Nephron (organoid): ENCODE measurements around the gene MIA2.

ENCODE experiments used
- H3K27ac Mint-ChIP-seq, 3 experiments: 2 replicates each; pipeline ENCODE4 v1.8.0; 2020; ENCODE audit warnings: mixed read lengths in 3 of 3, mild to moderate bottlenecking in 2 of 3, moderate library complexity in 1 of 3
- H3K27me3 Mint-ChIP-seq: 2 replicates; pipeline ENCODE4 v1.8.0; 2021; ENCODE audit warnings: low read depth, mild to moderate bottlenecking, moderate library complexity, mixed read lengths
- H3K36me3 Mint-ChIP-seq: 2 replicates; pipeline ENCODE4 v1.8.0; 2020; ENCODE audit warnings: low read depth, mixed read lengths
- H3K4me1 Mint-ChIP-seq: 2 replicates; pipeline ENCODE4 v1.8.0; 2020; ENCODE audit warnings: mixed read lengths
- H3K4me3 Mint-ChIP-seq, 3 experiments: 2 replicates each; pipeline ENCODE4 v1.8.0; 2020; ENCODE audit warnings: mild to moderate bottlenecking in 3 of 3, mixed read lengths in 3 of 3, moderate library complexity in 2 of 3
- H3K9me3 Mint-ChIP-seq: 2 replicates; pipeline ENCODE4 v1.8.0; 2020; ENCODE audit warnings: mixed read lengths
- TF ChIP-seq, protein P1 (sequence below), 3 experiments: fragments of 200-600 bp; sonication (generic); IDR thresholded peaks; one replicate each; pipeline ENCODE4 v1.5.0; 2021; ENCODE audit warnings: antibody characterized with exemption in 3 of 3; ENCODE audit not compliant: unreplicated experiment in 3 of 3

MIA2 gene

DNA sequence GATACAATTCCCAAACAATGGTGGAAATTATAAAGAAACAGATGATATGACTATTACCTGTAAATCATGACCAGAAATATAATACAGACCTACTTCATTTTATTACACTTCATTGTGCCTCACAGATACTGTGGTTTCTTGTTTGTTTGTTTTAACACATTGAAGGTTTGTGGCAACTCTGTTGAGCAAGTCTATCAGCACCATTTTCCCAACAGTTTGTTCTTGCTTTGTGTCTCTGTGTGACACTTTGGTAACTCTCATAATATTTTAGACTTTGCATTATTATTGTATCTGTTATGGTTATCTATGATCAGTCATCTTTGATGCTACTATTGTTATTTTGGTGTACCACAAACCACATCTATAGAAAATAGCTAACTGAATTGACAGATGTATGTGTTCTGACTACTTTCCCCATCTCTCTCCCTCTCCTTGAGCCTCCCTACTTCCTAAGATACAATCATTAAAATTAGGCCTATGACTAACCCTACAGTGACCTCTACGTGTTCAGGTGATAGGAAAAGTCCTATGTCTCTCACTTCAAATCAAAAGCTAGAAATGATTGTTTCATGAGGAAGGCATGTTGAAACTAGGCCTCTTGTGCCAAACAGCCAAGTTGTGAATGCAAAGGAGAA lies 149.4 kb downstream of the MIA2 start:
- TF ChIP-seq, protein P1, sequence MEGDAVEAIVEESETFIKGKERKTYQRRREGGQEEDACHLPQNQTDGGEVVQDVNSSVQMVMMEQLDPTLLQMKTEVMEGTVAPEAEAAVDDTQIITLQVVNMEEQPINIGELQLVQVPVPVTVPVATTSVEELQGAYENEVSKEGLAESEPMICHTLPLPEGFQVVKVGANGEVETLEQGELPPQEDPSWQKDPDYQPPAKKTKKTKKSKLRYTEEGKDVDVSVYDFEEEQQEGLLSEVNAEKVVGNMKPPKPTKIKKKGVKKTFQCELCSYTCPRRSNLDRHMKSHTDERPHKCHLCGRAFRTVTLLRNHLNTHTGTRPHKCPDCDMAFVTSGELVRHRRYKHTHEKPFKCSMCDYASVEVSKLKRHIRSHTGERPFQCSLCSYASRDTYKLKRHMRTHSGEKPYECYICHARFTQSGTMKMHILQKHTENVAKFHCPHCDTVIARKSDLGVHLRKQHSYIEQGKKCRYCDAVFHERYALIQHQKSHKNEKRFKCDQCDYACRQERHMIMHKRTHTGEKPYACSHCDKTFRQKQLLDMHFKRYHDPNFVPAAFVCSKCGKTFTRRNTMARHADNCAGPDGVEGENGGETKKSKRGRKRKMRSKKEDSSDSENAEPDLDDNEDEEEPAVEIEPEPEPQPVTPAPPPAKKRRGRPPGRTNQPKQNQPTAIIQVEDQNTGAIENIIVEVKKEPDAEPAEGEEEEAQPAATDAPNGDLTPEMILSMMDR (IDR thresholded peaks at IDR 0.05; ENCODE audit: unreplicated experiment in 3 of 3), result no peak
- H3K36me3 Mint-ChIP-seq, result peaks cover 18% of the 10 kb centered on the region
- no peak overlapping the region for H3K4me3 Mint-ChIP-seq
- no peaks in the 10 kb centered on the region for H3K4me1 Mint-ChIP-seq
- H3K9me3 Mint-ChIP-seq, result no peaks in the 10 kb centered on the region
- H3K27ac Mint-ChIP-seq, result no peak overlapping the region
- no peaks in the 10 kb centered on the region for H3K27me3 Mint-ChIP-seq

DNA sequence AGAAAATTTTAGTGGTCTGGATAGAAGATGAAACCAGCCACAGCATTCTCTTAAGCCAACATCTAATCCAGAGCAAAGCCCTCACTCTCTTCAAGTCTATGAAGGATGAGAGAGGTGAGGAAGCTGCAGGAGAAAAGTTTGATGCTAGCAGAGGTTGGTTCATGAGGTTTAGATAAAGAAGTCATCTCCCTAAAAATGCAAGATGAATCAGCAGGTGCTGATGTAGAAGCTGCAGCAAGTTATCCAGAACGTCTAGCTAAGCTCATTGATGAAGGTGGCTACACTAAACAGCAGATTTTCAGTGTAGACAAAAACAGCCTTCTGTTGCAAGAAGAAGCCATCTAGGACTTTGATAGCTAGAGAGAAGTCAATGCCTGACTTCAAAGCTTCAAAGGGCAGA lies 150.0 kb downstream of the MIA2 start:
- peaks cover 24% of the 10 kb centered on the region for H3K36me3 Mint-ChIP-seq
- TF ChIP-seq, protein P1 (IDR thresholded peaks at IDR 0.05; ENCODE audit: unreplicated experiment in 3 of 3), result no peak
- no peaks in the 10 kb centered on the region for H3K4me1 Mint-ChIP-seq

DNA sequence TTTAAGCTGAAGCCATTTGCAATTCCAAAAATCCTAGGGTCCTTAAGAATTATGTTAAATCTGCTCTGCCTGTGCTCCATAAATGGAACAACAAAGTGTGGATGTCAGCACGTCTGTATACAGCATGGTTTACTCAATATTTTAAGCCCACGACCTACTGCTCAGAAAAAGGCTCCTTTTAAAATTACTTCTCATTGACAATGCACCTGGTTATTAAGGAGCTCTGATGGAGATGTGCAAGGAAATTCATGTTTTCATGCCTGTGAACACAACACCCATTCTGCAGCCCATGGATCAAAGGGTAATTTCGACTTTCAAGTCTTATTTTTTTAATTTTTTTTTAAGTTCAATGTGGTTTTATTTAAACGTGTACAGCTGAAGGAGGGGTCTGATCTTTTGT lies 150.5 kb downstream of the MIA2 start:
- H3K36me3 Mint-ChIP-seq, result peaks cover 25% of the 10 kb centered on the region
- no peaks in the 10 kb centered on the region for H3K27me3 Mint-ChIP-seq
- no peak overlapping the region for H3K27ac Mint-ChIP-seq
- H3K4me1 Mint-ChIP-seq, result no peaks in the 10 kb centered on the region
- no peak overlapping the region for H3K4me3 Mint-ChIP-seq
- H3K9me3 Mint-ChIP-seq, result no peaks in the 10 kb centered on the region
- TF ChIP-seq, protein P1 (IDR thresholded peaks at IDR 0.05; ENCODE audit: unreplicated experiment in 3 of 3), result no peak

More for the DNA sequence above, 150.0 kb downstream of the MIA2 start:
- H3K27me3 Mint-ChIP-seq, result no peaks in the 10 kb centered on the region
- H3K4me3 Mint-ChIP-seq, result no peak overlapping the region
- H3K9me3 Mint-ChIP-seq, result no peaks in the 10 kb centered on the region
- H3K27ac Mint-ChIP-seq, result no peak overlapping the region

DNA sequence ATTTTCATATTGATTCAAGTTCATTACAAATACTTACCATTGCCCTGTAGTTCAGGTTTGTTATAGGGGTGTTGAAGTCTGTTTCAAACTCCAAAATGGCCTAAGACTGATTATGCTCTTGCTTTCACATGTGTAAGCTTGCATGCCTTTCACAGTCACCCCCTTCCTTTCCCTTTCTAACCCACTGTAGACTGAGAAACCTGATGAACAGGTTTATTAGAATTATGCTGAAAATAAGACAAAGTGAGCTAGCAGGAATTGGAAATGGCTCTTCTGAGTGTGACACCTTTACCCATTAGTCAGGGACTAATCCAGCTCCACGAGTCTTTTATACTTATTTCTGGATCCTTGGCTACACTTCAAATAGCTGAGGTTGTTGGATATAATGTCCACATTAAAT lies 159.6 kb downstream of the MIA2 start:
- Mint-ChIP-seq H3K27me3 (no peaks in the 10 kb centered on the region), H3K27ac (no peak overlapping the region), H3K4me3 (no peak overlapping the region), H3K36me3 (peaks cover 28% of the 10 kb centered on the region), H3K9me3 (no peaks in the 10 kb centered on the region), H3K4me1 (no peaks in the 10 kb centered on the region)
- TF ChIP-seq, protein P1 (IDR thresholded peaks at IDR 0.05; ENCODE audit: unreplicated experiment in 3 of 3), result no peak

DNA sequence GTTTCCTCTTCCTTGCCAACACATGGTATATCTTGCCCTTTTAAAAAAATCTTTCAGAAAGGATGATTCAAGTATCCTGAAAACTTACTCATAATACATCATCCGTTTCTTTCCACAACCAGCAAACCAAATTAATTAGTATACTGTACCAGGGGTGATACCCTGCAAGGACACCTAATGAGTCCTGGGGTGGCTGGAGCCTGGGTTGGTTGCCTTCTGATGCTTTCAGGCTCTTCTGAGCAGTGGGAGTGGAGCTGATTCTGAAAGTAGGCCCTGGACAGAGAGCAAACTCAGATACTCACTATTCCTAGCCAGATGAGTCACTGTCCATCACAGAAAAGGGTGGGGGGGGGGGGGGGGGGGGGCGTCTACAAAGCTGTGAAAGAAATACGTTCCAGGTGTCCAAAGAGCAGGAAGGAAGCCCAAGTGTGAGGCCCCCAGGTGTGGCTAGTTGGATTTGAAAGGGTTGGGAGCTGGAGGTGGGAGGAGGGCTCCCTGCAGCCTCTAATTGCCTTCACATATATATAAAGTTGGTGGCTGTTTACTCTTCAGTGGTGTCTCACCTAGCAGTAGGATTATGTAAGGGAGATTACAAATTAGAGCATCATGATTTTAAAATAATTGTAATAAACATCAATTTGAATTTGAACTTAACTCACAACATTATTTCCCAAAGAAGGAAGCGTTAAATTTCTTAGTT lies 162.0 kb downstream of the MIA2 start:
- H3K27ac Mint-ChIP-seq, result no peak overlapping the region
- no peaks in the 10 kb centered on the region for H3K27me3 Mint-ChIP-seq
- H3K4me1 Mint-ChIP-seq, result peaks cover 6% of the 10 kb centered on the region
- H3K36me3 Mint-ChIP-seq, result peaks cover 35% of the 10 kb centered on the region
- no peak overlapping the region for H3K4me3 Mint-ChIP-seq
- TF ChIP-seq, protein P1 (IDR thresholded peaks at IDR 0.05; ENCODE audit: unreplicated experiment in 3 of 3), result no peak
- H3K9me3 Mint-ChIP-seq, result no peaks in the 10 kb centered on the region

DNA sequence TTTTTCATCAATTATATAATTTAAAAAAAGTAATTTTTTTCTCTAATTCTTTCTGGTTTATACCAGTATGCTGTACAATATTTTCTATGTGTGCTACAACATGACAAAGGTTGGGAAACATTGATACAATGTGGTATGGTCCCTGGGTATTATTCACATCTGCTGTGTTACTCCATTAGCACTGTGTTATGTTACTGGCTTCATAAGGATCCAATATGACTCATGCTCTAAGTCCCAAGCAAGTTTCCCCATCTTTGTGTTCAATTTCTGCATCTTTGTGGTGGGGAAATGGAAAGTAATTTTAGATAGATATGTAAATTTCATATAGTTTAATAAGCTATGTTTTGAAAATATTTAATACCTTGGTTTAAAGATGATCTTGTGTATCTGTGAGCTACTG lies 162.7 kb downstream of the MIA2 start:
- peaks cover 42% of the 10 kb centered on the region for H3K36me3 Mint-ChIP-seq
- H3K27ac Mint-ChIP-seq, result no peak overlapping the region
- no peaks in the 10 kb centered on the region for H3K9me3 Mint-ChIP-seq
- peaks cover 6% of the 10 kb centered on the region for H3K4me1 Mint-ChIP-seq
- H3K4me3 Mint-ChIP-seq, result no peak overlapping the region
- TF ChIP-seq, protein P1 (IDR thresholded peaks at IDR 0.05; ENCODE audit: unreplicated experiment in 3 of 3), result no peak
- H3K27me3 Mint-ChIP-seq, result no peaks in the 10 kb centered on the region
